Lung (tissue), 12 donors: ENCODE data around the gene PTDSS2. TPM values are rescaled to one million over a fixed set of nuclear protein-coding genes. Genes with fewer than 3 reads are reported as not detected.

Experiments used
- ATAC-seq: fragments of 200-7000 bp; cut with Tn5 transposase; one replicate; pipeline ENCODE4 v1.9.1; 2020; ENCODE audit warnings: moderate number of reproducible peaks; ENCODE audit not compliant: insufficient read depth, low FRiP score
- DNase-seq, 3 donors: peaks; one replicate each; pipeline ENCODE4 v3.0.0-alpha.2; 2013 to 2017
- H3K27ac ChIP-seq, 2 donors: one replicate each; pipeline ENCODE4 v1.5.1; 2013; ENCODE audit warnings: mild to moderate bottlenecking in 2 of 2, moderate library complexity in 2 of 2, control low read depth in 1 of 2, inconsistent platforms in 1 of 2, low read depth in 1 of 2, low read length in 1 of 2
- H3K27me3 ChIP-seq, 3 donors: one replicate each; pipeline ENCODE4 v1.5.1; 2013; ENCODE audit warnings: low read length in 2 of 3; ENCODE audit not compliant: control insufficient read depth in 3 of 3, insufficient read depth in 3 of 3
- H3K36me3 ChIP-seq, 4 donors: one replicate each; pipeline ENCODE4 v1.5.1; 2013; ENCODE audit warnings: low read length in 4 of 4, mild to moderate bottlenecking in 1 of 4, moderate library complexity in 1 of 4; ENCODE audit not compliant: control insufficient read depth in 4 of 4, insufficient read depth in 4 of 4
- H3K4me1 ChIP-seq, 5 donors: one replicate each; pipeline ENCODE4 v1.5.1; 2013; ENCODE audit warnings: low read length in 5 of 5, mild to moderate bottlenecking in 2 of 5, moderate library complexity in 1 of 5; ENCODE audit not compliant: control insufficient read depth in 5 of 5, insufficient read depth in 5 of 5
- H3K4me3 ChIP-seq: one replicate; pipeline ENCODE4 v1.5.1; 2013; ENCODE audit warnings: mild to moderate bottlenecking, control low read depth, moderate library complexity
- H3K9ac ChIP-seq, 2 donors: one replicate each; pipeline ENCODE4 v1.5.1; 2013; ENCODE audit warnings: low read length in 2 of 2, control low read depth in 1 of 2; ENCODE audit not compliant: insufficient read depth in 1 of 2
- H3K9me3 ChIP-seq, 4 donors: one replicate each; pipeline ENCODE4 v1.5.1; 2013; ENCODE audit warnings: low read length in 3 of 4, mild to moderate bottlenecking in 1 of 4, moderate library complexity in 1 of 4; ENCODE audit not compliant: control insufficient read depth in 4 of 4, insufficient read depth in 3 of 4
- CTCF ChIP-seq: IDR thresholded peaks from 2 replicates; pipeline ENCODE4 v1.5.1; 2012; ENCODE audit warnings: mild to moderate bottlenecking; ENCODE audit errors: control extremely low read depth, extremely low read depth
- WGBS, 2 donors: extraction: QIAGEN DNeasy Blood & Tissue Kit; methylation state at CpG; one replicate each; pipeline ENCODE4 v1.1.7; 2013; 5-methylcytosine and 5-hydroxymethylcytosine counted together
- polyA plus RNA-seq, 2 donors: library from polyadenylated mRNA; stranded (reverse); fragments of 200-250 nt; gene quantifications; one replicate each; pipeline ENCODE4 v1.2.1, GENCODE V29; 2013
- total RNA-seq, 2 donors: library from RNA; depleted of rRNA in 1 of 2; stranded (reverse); fragments of >200 nt in 1 of 2; gene quantifications; one replicate each; pipeline ENCODE4 v1.2.1, GENCODE V29; 2014 to 2021
- donor health status: control.
- donor health status: control.
- donor health status: Bipolar disorder and iron deficiency.
- donor health status: healthy.
- donor health status: DM: yes; HTN: yes; CAD: no.

PTDSS2 gene
- total and polyA plus RNA-seq, 4 donors: 20.4 to 36.5 (median 28.1) TPM

- no peak for DNase-seq
These were observed 37.4 kb upstream of the PTDSS2 start for GRCh38 chr11:412641-413119.

GRCh38 chr11:413120-414081 is 36.7 kb upstream of the PTDSS2 start:
- no peaks in the 10 kb centered on the region for H3K9me3 ChIP-seq
- H3K27me3 ChIP-seq: peaks cover 0 to 4% (median 0%) of the 10 kb centered on the region in 3 donors
- peaks cover 0 to 22% (median 10%) of the 10 kb centered on the region in 5 donors for H3K4me1 ChIP-seq
- 33 to 35% methylated on average over 13 of the region's 14 CpGs for WGBS, 2 donors
- peak; percentile 31 to 55 (median 49) for DNase-seq
- peak overlapping the region in 1 of 2 donors; percentile 3 for H3K27ac ChIP-seq
- no peak for ATAC-seq
- no peak overlapping the region for H3K9ac ChIP-seq
- no peak overlapping the region for H3K4me3 ChIP-seq
- H3K36me3 ChIP-seq: peaks cover 0 to 2% (median 0%) of the 10 kb centered on the region in 4 donors
- no peak for TF ChIP-seq CTCF

More at GRCh38 chr11:412641-413119, 37.4 kb upstream of the PTDSS2 start:
- no peak for TF ChIP-seq CTCF
- WGBS, 2 donors: 78 to 86% methylated on average over 12 to 14 of the region's 15 CpGs
- no peak for ATAC-seq
- H3K27ac ChIP-seq: peak overlapping the region in 1 of 2 donors; percentile 3
- peaks cover 0 to 4% (median 0%) of the 10 kb centered on the region in 3 donors for H3K27me3 ChIP-seq
- no peak overlapping the region for H3K9ac ChIP-seq
- peaks cover 0 to 2% (median 0%) of the 10 kb centered on the region in 4 donors for H3K36me3 ChIP-seq
- peaks cover 0 to 21% (median 10%) of the 10 kb centered on the region in 5 donors for H3K4me1 ChIP-seq
- H3K9me3 ChIP-seq: no peaks in the 10 kb centered on the region
- H3K4me3 ChIP-seq: no peak overlapping the region

GRCh38 chr11:414318-414857 is 35.7 kb upstream of the PTDSS2 start:
- peaks cover 0 to 22% (median 10%) of the 10 kb centered on the region in 5 donors for H3K4me1 ChIP-seq
- ATAC-seq (no peak), DNase-seq (no peak)
- H3K27ac ChIP-seq: peak overlapping the region in 1 of 2 donors; percentile 50
- peaks cover 0 to 4% (median 0%) of the 10 kb centered on the region in 3 donors for H3K27me3 ChIP-seq
- no peak overlapping the region for H3K9ac ChIP-seq
- no peaks in the 10 kb centered on the region for H3K9me3 ChIP-seq
- 22 to 38% methylated on average over 9 of the region's 9 CpGs for WGBS, 2 donors
- H3K36me3 ChIP-seq: peaks cover 0 to 2% (median 0%) of the 10 kb centered on the region in 4 donors
- no peak for TF ChIP-seq CTCF
- H3K4me3 ChIP-seq: peak overlapping the region; percentile 27
